ENCODE measurements around the gene GIGYF2.

DNA sequence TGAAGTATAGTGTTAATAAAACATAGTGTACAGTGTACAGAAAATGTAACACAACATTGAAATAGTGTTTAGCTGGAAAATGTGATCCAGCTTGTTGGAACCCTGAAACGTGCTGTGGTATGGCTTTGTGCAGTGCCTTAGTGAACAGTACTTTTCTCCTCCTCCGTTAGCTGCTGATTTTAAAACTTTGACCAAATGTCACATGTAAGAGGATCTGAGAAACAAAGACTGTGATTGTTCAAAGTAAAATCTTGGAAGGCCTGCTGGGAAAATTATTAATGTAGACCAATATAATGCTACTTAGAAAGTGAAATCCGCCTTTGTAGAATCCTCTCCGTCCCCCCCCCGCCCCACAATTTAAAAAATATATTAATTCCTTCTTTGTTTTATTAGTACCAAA, 80.1 kb downstream of the GIGYF2 start:
- TF ChIP-seq, protein P1, sequence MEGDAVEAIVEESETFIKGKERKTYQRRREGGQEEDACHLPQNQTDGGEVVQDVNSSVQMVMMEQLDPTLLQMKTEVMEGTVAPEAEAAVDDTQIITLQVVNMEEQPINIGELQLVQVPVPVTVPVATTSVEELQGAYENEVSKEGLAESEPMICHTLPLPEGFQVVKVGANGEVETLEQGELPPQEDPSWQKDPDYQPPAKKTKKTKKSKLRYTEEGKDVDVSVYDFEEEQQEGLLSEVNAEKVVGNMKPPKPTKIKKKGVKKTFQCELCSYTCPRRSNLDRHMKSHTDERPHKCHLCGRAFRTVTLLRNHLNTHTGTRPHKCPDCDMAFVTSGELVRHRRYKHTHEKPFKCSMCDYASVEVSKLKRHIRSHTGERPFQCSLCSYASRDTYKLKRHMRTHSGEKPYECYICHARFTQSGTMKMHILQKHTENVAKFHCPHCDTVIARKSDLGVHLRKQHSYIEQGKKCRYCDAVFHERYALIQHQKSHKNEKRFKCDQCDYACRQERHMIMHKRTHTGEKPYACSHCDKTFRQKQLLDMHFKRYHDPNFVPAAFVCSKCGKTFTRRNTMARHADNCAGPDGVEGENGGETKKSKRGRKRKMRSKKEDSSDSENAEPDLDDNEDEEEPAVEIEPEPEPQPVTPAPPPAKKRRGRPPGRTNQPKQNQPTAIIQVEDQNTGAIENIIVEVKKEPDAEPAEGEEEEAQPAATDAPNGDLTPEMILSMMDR (IDR thresholded peaks at IDR 0.05) = no peak
- TF ChIP-seq POLR2AphosphoS5 (IDR thresholded peaks at IDR 0.05) = no peak

Measured in transverse colon (tissue), 4 donors.